ENCODE results near the gene SPDYA.
"Not testable (repeated sequence)": the region's sequence is repeated elsewhere in the genome, so short reads cannot be mapped to it uniquely, and the experiment has no call there.

SPDYA gene

DNA sequence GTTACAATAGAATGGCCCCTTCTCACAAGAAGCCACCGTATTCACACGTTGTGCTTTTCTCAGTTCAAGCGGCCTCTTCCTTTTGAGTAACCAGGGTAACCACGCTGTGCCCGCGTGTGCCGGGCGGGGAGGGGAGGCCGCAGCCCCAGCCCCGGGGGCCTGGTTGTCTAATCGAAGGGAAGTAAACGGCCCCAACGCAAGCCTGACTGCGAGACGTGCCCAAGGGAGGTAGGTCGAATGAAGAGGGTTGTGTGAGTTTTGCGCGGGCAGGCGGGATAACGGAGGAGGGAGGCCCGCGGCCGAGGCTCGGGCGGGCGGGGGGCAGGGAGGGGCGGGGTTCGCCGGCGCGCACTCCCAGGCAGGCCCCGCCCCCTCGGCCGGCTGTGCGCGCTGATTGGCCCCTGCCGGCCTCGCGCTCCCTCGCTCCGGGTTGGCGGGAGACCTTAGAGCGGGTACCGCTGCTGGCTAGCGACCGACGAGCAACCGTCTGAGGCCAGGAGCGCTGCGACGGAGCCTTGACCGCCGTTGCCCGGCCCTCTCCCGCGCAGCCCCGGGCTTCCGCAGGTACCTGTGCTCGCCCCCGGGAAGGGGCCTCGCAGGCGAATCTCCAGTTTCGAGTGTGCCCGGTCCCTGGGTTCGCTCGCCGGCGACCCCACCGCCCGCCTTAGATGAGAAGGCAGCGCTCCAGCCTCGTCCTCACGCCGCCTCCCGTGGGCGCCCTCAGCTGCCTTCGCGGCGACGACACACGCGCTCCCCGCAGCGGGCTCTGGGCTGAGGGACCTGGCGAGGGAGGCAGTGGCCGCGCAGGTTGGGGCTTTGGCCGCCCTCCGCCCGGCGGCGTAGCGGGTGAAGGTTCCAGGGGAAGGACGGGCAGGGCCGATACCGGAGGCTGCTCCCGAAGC lies at the start of gene SPDYA:
Gene SPDYA (plus strand): TSS at position 451 of the 902 bp plus-strand sequence. CDS start 5,181 bp downstream, outside the sequence.
- peak; percentile 79 to 85 for DNase-seq

DNA sequence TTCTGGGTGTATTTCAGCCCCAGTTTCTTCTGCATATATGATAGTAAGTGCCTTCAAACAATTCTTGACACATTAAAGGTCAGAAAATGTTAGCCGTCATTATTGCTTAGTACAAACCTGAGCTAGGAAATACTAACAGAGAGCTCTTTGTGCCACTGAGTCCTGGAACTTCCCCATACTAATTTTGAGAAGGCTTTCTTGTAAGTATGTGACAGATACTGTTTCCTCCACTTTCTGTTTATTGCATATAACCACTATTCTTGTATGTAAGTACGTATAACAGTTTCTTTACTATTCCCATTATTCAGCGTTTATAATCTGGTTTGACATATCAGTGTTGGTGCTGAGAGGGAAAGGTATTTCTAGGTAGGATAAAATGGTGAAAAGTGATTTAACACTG lies 49.2 kb upstream of the SPDYA start:
- DNase-seq = no peak

DNA sequence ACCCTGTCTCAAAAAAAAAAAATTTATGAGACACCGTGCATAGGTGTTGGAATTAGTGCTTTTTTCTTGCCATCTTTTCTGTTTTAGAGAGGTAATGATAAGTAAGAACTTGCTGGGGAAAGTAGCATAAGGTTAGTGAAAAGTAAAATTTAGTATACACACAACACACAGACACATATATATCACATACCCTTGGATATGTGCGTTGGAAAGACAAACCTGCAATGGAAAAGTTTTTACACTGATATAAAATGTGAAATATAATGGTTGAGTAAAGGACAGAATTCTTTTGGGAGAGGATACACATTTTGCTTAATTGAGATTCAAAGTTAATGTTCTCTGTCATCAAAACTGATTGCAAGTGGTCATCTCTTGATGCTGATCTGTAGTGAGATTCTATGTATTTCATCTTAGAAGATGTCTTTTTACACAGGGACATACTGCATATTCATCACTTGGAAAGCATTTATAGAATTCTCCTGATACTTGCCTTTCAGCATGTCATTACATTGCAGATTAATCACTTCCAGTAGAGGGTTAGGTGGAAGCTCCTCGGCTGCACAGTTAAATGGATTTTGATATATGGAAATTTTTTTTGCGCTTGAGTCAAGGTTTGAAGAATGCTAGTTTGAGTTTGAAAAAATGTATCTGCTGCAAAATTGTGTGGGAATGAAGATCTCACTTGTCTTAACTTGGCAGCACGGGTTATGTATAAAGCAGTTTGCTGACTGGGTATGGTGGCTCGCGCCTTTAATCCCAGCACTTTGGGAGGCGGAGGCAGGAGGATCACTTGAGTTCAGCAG lies 45.5 kb upstream of the SPDYA start:
- DNase-seq = no peak

DNA sequence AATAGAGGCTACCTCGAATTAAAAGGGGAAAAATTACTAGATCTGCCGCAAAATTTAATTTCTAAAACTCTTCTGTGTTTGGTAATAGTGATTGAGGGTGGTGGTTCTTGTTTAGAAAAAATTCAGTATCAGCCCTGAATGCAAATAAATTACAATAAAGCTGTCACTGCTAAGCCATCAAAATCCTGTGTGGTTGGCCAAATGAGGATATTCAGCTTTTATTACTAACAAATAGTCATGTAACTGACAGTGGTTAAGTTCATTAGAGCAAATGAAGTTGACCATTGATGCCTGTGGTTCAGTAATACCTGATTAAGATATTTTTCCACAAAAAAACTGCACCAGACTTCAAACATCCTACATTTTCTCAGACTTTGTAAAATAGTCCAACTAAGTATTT lies 44.6 kb upstream of the SPDYA start:
- no peak for DNase-seq

DNA sequence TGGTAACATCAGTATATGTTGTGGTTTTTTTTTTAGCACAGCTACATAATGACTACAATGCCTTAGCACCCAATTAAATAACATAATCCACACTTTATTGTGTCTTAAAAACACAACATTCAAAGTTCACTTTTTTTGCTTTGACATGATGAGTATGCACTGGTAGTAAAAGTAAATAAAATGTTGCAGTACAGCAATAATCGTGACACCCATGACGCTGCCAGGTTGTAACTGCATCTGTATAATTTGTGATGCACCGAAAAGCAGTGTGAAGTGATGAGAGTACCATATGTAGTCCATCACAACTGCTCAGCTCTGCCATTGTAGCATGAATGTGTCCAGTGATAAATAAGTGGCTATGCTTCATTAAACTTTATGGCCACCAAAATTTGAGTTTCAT lies 43.3 kb upstream of the SPDYA start:
- no peak for DNase-seq

DNA sequence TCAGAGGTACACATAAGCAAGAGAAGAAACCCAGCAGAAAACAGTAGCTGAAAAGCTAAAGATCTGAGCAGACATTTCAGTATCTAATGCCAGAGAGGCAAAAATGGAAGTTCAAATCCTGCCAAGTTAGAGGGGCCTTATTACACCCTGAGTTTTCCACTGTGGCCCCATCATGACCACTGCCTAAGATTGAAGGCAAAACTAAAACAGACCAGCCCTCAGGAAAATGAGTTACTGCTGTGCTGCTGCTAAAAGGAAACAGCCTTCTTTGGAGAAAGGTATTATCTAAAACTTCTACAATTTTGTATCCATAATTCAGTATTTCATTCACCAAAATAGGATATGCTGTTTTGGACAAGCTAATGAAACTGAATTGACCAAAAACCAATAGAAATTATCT lies 42.2 kb upstream of the SPDYA start:
- no peak for DNase-seq

DNA sequence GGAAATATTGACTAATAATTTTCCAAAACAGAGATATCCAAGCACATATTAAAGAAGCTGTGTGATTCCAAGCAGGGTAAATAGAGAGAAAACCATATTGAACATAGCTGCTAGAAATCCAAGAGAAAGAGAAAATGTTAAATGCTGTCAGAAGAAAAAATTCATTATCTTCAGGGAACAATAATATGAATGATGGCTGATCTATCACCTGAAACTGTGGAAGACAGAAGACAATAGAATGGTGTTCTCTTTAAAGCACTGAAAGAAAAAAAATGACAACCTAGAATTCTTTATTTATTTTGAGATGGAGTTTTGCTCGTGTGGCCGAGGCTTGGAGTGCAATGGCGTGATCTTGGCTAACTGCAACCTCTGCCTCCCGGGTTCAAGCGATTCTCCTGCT lies 41.7 kb upstream of the SPDYA start:
- no peak for DNase-seq

DNA sequence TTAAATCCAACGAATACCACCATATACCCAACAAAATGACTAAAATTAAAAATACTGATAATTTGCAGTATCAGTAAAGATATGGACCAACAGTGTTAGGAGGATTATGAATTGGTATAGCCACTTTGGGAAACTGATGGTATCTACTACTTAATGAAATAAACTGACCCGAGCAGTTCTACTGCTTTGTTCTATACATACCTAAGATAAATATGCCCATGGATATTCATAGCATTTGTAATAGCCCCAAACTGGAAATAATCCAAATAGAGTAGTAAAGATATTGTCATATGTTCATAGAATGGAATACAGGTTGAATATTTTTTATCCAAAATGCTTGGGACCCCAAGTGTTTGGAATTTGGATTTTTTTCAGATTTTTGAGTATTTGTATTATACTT lies 38.3 kb upstream of the SPDYA start:
- DNase-seq = no peak

DNA sequence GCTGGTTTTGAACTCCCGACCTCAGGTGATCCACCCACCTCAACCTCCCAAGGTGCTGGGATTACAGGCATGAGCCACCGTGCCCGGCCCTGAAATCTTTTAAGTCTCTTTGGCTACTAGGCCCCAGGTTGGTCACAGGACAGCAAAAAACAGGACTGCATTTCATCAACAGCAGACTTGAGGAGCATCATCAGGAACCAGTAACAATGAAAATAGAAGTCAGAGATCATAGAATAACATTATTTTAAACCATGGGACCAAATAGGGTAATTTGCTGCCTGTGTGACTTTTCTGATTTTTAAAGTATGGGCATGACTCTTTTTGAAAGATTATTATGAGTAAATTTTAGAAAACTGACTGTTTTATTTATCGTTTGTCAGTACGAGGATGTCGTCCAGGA lies 34.2 kb upstream of the SPDYA start:
- DNase-seq = no peak

DNA sequence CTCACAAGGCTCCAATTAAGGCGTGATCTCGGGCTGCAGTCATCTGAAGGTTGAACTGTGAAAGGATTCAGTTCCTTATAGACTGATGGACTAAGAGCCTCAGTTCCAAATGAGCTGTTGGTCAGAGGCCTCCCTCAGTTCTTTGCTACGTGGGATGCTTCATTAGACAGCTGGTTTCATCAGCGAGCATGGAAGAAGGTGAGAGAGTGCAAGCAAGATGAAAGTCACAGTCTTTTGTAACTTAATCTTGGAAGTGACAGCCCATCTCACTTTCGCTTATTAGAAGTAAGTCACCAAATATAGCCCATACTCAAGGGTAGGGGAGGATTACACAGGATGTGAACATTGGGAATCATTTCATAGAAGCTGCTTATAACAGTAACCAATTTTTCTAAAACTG lies 32.2 kb upstream of the SPDYA start:
- no peak for DNase-seq

DNA sequence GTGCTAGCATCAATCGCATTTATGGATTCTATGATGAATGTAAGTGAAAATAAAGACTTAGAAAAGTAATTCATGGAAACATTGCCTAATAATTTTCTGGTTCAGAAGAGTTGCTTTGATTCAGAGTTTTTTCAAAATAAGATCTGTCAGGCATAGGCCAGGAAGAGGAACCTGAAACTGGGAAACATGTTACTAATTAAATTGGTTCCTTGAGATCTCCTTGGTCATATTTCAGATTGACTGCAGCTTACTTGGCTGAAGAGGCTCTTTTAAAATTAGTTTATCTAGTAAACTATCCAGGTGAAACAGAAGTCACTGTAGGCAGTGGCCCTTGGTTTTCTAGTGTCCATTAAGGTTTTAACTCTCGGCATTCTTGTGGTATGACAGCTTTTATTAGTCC lies 31.6 kb upstream of the SPDYA start:
- DNase-seq = no peak

DNA sequence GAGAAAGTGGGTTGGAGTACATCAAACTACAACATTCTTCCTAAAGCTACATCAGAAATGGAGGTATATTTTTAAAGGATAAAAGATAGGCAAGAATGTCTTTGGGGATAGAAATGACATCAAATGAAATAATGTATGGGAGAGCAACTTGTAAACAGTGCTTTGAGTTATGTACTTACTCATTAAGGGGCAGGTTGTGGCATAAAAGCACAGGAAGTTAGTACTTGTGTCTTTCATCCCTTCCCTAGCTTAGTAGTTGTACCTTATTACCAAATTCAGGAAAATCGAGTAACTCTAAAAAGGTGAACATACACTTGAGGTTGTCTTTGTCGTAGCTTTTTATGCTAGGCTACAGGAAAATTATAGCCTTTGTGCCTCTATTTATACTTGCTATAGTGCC lies 30.1 kb upstream of the SPDYA start:
- no peak for DNase-seq

DNA sequence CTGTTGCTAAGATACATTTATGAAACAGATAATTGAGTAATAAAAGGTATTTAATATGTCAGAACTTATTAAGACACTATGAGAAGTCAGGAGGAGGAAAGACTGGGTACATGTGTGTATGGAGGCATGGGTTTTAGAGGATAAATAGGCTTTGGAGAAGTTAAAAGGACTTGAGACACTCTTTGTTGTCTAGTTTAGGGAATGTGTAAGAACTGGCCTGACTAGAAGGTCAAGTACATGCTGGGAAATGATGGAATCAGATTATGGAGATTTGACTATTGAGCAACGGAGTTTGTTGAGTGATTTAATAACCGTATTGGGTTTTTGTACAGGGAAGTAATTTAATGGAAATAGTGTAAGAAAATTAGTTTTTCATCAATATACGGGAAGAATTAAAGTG lies 28.2 kb upstream of the SPDYA start:
- DNase-seq = no peak

DNA sequence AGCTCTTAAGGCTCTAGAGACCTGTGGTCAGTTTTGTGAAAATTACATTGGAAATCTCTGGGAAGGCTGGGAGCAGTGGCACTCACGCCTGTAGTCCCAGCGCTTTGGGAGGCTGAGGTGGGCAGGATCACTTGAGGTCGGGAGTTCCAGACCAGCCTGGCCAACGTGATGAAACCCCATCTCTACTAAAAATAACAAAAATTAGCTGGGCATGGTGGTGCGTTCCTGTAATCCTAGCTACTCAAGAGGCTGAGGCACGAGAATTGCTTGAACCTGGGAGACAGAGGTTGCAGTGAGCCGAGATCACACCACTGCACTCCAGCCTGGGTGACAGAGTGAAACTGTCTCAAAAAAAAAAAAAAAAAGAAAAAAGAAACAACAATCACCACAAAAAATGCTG lies 26.1 kb upstream of the SPDYA start:
- not testable (repeated sequence) for DNase-seq

DNA sequence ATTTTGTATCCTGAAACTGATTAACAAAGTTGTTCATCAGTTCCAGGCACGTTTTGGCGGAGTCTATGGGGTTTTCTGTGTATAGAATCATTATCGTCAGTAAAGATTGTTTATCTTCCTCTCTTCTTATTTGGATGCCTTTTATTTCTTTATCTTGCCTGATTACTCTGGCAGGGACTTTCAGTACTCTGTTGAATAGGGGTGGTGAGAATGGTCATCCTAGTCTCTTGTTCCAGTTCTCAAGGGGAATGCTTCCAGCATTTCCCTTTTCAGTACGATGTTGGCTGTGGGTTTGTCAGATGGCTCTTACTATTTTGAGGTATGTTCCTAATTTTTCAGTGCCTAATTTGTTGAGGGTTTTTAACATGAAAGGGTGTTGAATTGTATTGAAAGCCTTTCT lies 14.0 kb upstream of the SPDYA start:
- no peak for DNase-seq

DNA sequence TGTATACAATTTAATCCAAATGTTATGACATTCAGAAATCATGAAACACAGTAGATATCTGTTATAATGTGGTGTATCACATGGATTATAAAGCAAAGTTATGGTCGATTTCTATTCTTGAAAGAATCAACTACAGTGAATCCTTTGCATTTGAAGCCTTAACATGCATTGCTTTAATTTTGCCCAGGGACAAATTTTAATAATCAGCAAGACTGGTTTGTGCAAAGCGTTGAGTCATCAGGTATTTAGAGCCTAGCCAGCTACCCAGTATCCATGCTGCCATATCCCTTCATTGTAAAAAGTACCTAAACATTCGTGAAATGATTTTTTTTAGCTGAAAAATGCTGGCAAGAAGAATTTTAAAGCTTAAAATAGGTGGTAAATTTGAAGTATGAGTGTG lies 8.9 kb upstream of the SPDYA start:
- no peak for DNase-seq

DNA sequence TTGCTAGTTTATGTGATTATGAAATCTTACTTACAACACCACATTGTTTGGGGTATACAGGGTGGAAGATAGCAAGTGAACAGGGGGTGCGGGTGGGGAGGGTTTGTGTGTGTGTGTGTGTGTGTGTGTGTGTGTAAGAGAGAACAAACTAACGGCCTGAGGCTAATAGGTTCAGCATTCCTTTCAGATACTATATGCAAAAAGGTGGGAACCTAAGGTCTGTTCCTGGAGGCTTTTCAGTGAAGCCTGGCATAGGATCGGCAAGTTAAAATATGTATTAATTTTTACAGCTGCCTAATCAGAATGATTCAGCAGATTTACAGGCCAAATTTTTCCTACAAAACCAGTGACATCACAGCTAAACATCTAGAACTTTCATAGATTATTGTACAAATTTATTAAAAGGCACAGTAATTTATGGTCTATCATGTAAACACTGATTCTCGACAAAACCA lies 7.6 kb upstream of the SPDYA start:
- DNase-seq = no peak

DNA sequence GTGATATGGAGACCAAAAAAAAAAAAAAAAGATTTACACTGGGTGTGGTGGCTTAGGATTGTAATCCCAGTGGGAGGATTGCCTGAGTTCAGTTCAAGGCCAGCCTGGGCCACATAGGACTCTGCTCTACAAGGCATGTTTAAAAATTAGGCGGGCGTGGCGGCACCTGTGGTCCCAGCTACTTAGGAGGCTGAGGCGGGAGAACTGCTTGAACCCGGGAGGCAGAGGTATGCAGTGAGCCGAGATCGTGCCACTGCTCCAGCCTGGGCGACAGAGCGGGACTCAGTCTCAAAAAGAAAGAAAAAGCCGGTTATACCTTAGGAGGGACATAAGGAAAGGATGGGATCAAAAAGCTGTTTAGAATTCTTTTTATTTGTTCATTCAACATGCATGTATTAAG lies 707 bp upstream of the SPDYA start:
- DNase-seq = no peak

DNA sequence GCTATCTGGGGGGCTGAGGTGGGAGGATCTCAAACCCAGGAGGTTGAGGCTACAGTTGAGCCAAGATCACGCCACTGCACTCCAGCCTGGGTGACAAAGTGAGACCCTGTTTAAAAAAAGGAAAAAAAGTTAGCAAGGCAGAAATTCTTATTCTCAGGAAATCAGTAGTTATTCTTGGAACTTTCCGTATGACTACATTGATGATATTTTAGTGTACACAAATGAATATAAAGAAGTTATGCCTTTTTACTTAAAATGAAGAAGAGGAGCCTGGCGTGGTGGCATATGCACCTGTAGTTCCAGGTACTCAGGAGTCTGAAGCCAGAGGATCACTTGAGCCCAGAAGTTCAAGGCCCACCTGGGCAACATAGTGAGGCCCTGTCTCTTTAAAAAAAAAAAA lies 7.4 kb downstream of the SPDYA start:
- no peak for DNase-seq

DNA sequence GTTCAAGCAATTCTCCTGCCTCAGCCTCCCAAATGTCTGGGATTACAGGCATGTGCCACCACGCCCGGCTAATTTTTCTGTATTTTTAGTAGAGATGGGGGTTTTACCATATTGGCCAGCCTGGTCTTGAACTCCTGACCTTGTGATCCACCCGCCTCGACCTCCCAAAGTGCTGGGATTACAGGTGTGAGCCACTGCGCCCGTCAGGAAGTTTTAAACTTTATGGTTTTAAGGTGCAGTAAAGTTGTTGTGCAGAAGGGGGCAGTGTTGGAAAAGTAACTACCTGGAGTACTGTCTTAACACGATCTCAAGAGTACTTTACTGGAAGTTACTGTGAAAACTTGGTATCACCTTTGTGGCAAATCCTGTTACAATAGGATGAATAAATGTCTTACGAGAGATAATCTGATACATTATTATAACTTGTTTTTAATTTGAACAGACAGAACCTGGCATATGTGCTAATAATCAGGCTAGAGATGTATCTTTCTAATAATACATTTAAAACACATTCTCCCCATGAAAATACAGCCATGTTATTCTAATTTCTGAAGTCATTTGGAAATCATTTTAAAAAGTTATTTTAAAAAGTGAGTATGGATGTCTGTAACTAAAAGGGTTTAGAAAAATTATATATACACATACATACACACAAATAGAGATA lies 10.8 kb downstream of the SPDYA start:
- peak; percentile 61 to 79 for DNase-seq

DNA sequence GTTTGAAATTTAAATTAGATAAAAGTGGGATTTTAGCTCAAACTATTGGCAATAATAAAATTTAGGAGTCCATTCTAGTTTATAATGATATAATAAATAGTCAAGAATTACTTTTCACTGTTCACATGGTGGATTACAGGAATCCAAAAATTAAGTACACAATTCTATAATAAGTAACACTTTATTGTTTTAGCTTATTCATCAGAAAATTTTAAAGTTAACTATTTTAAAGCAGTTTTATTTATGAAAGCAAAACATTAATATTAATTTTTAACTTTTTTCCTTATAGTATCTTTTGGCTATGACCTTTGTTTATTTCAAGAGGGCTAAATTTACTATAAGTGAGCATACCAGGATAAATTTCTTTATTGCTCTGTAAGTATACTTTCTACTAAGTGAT lies 11.4 kb downstream of the SPDYA start:
- no peak for DNase-seq

DNA sequence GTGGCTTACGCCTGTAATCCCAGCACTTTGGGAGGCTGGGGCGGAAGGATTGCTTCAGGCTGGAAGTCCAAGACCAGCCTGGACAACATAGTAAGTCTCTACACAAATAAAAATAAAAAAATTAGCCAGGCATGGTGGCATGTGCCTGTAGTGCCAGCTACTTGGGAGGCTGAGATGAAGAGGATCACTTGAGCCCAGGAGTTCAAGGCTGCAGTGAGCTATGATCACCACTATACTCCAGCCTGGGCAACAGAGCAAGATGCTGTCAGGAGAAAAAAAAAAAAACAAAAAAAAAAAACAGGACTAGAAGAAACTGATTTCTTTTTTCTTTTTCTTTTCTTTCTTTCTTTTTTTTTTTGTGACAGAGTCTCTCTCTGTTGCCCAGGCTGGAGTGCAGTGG lies 13.6 kb downstream of the SPDYA start:
- no peak for DNase-seq

DNA sequence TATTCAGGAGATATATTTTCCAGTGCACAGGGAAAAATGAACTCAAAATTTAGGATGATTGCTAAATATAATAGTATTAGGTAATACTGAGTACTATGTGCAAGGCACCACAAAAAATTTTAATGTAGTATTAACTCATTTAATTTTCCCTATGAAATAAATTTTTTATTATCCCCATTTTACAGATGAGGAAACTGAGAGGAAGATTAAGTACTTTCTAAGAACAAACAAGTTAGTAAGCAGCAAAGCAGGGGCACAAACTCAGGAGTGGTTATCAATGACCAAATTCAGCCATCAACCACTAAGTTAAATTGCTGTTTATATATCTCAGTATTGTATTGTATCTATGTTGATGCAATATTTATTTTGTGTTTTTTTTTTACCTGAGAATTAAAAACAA lies 14.2 kb downstream of the SPDYA start:
- no peak for DNase-seq

DNA sequence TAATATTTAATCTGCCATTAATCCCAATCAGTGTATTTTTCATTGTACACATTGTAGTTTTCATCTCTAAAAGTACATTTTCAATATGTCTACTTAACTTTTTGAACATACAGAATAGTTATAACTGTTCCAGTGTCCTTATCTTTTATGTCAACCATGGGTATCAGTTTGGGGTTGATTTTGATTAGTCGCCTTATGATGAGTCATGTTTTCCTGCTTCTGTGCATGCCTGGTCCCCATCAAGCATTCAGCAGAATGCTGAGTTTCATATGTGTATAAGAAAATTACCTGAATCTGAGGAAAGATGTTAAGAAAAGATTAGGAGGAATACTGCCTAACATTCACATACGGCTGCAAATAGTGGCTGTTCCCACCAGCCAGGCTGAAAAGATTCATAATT lies 17.7 kb downstream of the SPDYA start:
- no peak for DNase-seq
